HEK293T (cell line): ENCODE results near the gene SFRP4.
"Not testable (repeated sequence)": the region's sequence is repeated elsewhere in the genome, so short reads cannot be mapped to it uniquely, and the experiment has no call there.

Experiments used
- CTCF ChIA-PET: fragments of 350-600 bp; formaldehyde crosslinking; extraction: SDS; loops from one replicate; lab custom pipeline; 2021; ENCODE audit warnings: antibody characterized with exemption, inconsistent platforms; lab: Yijun Ruan, JAX
- POLR2A ChIA-PET: fragments of 350-600 bp; formaldehyde crosslinking; extraction: SDS; loops from one replicate; lab custom pipeline; 2020; ENCODE audit warnings: antibody characterized with exemption, inconsistent platforms; lab: Yijun Ruan, JAX
- DNase-seq: peaks from one replicate; pipeline ENCODE4 v3.0.0; 2012; ENCODE audit warnings: mixed read lengths; ENCODE audit errors: extremely low spot score
- ARNT ChIP-seq: fragments of 450-650 bp; IDR thresholded peaks from 2 replicates; pipeline ENCODE4 v1.6.1; 2017; ENCODE audit warnings: mild to moderate bottlenecking
- BHLHE40 ChIP-seq: fragments of 450-650 bp; IDR thresholded peaks from 2 replicates; pipeline ENCODE4 v1.6.1; 2016; ENCODE audit warnings: mild to moderate bottlenecking, moderate library complexity, borderline replicate concordance
- CTBP1 ChIP-seq: fragments of 450-650 bp; IDR thresholded peaks from 2 replicates; pipeline ENCODE4 v1.6.1; 2016; ENCODE audit warnings: borderline replicate concordance
- ELF4 ChIP-seq: fragments of 450-650 bp; IDR thresholded peaks from 2 replicates; pipeline ENCODE4 v1.6.1; 2017; ENCODE audit warnings: antibody characterized with exemption
- FOXA1 ChIP-seq: fragments of 450-650 bp; IDR thresholded peaks from 2 replicates; pipeline ENCODE4 v1.6.1; 2016; ENCODE audit warnings: mild to moderate bottlenecking
- FOXK2 ChIP-seq: fragments of 450-650 bp; IDR thresholded peaks from 2 replicates; pipeline ENCODE4 v1.6.1; 2016; ENCODE audit warnings: mild to moderate bottlenecking
- FOXM1 ChIP-seq: fragments of 450-650 bp; IDR thresholded peaks from 2 replicates; pipeline ENCODE4 v1.6.1; 2017; ENCODE audit warnings: mild to moderate bottlenecking, borderline replicate concordance
- HDGF ChIP-seq: fragments of 450-650 bp; IDR thresholded peaks from 2 replicates; pipeline ENCODE4 v1.6.1; 2017; ENCODE audit warnings: antibody characterized with exemption, borderline replicate concordance
- L3MBTL2 ChIP-seq: fragments of 450-650 bp; conservative IDR thresholded peaks from 2 replicates; pipeline ENCODE4 v1.6.1; 2016; ENCODE audit warnings: mild to moderate bottlenecking
- LEF1 ChIP-seq: fragments of 450-650 bp; IDR thresholded peaks from 2 replicates; pipeline ENCODE4 v1.6.1; 2017; ENCODE audit warnings: mild to moderate bottlenecking, borderline replicate concordance
- NFRKB ChIP-seq: fragments of 450-650 bp; IDR thresholded peaks from 2 replicates; pipeline ENCODE4 v1.6.1; 2016; ENCODE audit warnings: mild to moderate bottlenecking, moderate library complexity
- SP1 ChIP-seq: fragments of 450-650 bp; IDR thresholded peaks from 2 replicates; pipeline ENCODE4 v1.6.1; 2017
- SUZ12 ChIP-seq: fragments of 450-650 bp; IDR thresholded peaks from 2 replicates; pipeline ENCODE4 v1.6.1; 2016; ENCODE audit warnings: mild to moderate bottlenecking
- TARDBP ChIP-seq: fragments of 450-650 bp; IDR thresholded peaks from 2 replicates; pipeline ENCODE4 v1.6.1; 2016
- ZNF384 ChIP-seq: fragments of 450-650 bp; IDR thresholded peaks from 2 replicates; pipeline ENCODE4 v1.6.1; 2016
- TF ChIP-seq, protein P1 (sequence below): fragments of 450-650 bp; IDR thresholded peaks from 2 replicates; pipeline ENCODE4 v1.6.1; 2016

The SFRP4 gene

DNA sequence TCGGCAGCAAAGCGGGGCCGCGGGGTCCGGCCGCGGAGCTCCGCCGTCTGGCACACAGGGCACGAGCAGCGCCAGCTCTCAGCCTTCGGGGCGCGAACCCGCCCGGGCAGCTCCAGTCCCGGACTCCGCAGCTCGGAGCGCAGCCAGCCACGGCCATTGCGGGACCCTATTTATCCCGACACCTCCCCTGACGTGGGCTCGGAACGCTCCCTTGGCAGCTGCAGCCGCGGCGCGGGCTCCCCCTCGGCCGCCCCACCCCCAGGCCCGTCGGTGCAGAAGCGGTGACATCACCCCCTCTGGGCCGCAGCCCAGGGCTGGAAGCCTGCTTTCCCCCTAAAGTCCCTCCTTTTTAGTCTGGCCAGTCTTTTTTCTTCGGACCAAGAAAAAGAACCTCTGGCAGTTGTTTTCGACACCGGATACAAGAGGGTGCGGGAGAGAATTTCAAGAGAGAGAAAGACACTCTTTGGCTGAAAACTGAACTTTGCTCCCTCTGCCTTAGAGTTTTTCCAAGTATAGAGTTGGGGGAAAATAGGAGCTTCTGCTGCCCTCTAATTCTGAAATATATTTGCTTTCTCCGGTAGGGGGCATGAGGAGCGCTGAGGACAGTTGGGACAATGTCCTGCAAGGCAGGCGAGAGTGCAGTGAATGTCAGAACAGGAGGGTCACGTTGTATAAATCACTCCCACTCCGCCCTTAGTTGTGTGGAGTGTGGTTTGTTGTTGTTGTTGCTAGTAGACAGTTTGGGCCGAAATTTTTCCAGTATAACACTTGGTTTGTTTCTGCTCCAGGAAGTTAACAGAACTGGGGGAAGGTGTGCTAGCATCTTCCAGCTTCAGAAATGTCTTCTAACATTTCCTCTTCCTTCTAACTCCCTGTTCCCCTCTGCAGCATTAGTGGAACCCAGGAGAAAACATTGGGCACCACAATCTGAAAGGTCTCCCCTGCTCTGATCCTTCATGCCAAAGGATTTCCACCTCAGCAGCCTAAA is at the start of gene SFRP4:
TSS of gene SFRP4 (minus strand) at position 145 of the 988 bp plus-strand sequence. CDS start 280 bp downstream, outside the sequence.
- TF ChIP-seq FOXK2 = no peak
- TF ChIP-seq SP1 = no peak
- TF ChIP-seq ELF4 = no peak
- no peak for TF ChIP-seq ZNF384
- no peak for TF ChIP-seq LEF1
- TF ChIP-seq FOXA1 = no peak
- TF ChIP-seq, protein P1, sequence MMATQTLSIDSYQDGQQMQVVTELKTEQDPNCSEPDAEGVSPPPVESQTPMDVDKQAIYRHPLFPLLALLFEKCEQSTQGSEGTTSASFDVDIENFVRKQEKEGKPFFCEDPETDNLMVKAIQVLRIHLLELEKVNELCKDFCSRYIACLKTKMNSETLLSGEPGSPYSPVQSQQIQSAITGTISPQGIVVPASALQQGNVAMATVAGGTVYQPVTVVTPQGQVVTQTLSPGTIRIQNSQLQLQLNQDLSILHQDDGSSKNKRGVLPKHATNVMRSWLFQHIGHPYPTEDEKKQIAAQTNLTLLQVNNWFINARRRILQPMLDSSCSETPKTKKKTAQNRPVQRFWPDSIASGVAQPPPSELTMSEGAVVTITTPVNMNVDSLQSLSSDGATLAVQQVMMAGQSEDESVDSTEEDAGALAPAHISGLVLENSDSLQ = no peak
- TF ChIP-seq ARNT = no peak
- POLR2A ChIA-PET = interaction anchor here (1.5 kb wide), 1 partner anchor 261 kb away, joined by 6 read pairs; the partner anchor contains the start of gene STARD3NL
- DNase-seq = peak; percentile 64
- CTCF ChIA-PET = interaction anchor here (0.6 to 1.5 kb wide), 9 partner anchors 9 to 1477 kb away, joined by 3 to 8 read pairs (median 3); no protein-coding TSS in a partner anchor

DNA sequence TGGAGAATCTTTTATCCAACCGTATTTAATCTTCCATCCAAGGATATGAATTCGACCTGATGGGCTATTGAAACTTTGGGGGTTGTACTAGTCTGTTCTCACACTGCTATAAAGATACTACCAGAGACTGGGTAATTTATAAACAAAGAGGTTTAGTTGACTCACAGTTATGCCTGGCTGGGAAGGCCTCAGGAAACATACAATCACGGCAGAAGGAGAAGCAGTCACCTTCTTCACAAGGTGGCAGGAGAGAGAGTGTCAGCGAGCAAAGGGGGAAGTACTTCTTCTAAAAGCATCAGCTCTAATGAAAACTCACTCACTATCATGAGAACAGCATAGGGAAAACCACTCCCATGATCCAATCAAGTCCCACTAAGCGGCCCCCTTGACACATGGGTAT is 47.6 kb upstream of the SFRP4 start:
- ChIA-PET CTCF (no interaction called here), POLR2A (no interaction called here)
- TF ChIP-seq NFRKB (no peak), FOXA1 (no peak), FOXM1 (no peak), L3MBTL2 (no peak), SP1 (no peak), SUZ12 (no peak)
- DNase-seq = no peak

GRCh38 chr7:37961251-37961650 is 44.6 kb upstream of the SFRP4 start:
- CTCF ChIA-PET = no interaction called here
- no peak for DNase-seq
- no peak for TF ChIP-seq SP1
- TF ChIP-seq FOXA1 = no peak
- no peak for TF ChIP-seq CTBP1
- TF ChIP-seq FOXK2 = no peak
- no peak for TF ChIP-seq LEF1
- no peak for TF ChIP-seq TARDBP
- no peak for TF ChIP-seq L3MBTL2
- TF ChIP-seq ARNT = no peak
- TF ChIP-seq SUZ12 = no peak
- TF ChIP-seq BHLHE40 = no peak
- no peak for TF ChIP-seq NFRKB
- no peak for TF ChIP-seq HDGF
- no peak for TF ChIP-seq ELF4
- TF ChIP-seq ZNF384 = no peak
- TF ChIP-seq FOXM1 = no peak
- TF ChIP-seq, protein P1 = no peak
- POLR2A ChIA-PET = no interaction called here

DNA sequence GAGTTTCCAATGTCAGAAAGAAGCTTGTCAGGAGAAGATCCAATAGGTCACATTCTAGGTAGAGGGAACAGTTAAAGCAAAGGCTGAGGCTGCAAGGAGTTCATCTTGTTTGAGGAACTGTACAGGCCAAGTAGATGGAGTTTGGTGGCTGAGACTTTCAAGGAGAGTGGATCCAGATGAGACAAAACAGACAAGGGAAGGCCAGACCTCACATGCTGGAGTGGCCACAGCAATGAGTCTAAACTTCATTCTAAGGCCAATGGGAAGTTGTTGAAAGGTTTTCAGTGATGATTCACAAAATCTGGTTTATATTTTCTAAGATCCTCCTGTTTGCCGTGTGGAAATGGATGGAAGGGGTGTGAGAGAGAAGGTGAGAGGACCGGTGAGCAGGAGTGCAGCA is 43.9 kb upstream of the SFRP4 start:
- ChIA-PET POLR2A (no interaction called here), CTCF (no interaction called here)
- TF ChIP-seq FOXK2 (no peak), FOXA1 (no peak), SUZ12 (no peak), ELF4 (no peak), BHLHE40 (no peak), ARNT (no peak)
- no peak for DNase-seq

DNA sequence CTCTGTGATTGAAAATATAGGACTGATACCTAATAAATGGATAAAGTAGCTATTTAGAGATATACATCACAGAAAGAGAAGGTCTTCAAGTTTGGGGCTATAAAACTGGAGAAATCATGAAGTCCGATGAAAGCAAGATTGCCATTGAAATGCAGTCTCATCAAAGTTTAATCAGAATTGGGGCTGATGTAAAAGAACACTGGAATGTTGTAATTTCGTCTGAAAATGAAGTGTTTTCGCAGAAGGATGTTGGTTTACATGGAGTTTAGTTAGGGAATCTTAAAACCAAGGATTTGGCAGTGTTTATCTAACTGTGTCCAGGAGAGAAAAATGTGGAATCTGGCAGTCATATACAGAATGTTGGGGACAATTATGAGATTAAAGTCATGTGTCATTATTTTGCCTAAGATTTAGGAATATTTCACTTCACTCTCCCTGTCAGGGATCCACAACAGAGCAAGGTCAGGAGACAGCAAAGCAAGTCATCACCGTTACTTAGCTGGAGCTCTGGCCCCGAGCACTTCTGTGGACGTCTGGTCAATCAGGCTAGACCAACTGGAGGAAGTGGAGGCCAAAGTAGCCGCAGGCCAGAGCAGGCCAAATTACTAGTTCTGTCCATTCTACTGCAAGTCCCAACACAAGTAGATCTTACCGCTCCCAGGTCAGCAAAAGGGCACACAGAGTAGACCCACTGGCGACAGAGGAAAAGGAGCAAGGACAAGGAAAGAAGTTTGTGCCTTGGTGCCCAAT is 40.8 kb upstream of the SFRP4 start:
- POLR2A ChIA-PET = no interaction called here
- no peak for DNase-seq
- CTCF ChIA-PET = no interaction called here
- TF ChIP-seq ARNT = no peak
- TF ChIP-seq, protein P1 = no peak
- no peak for TF ChIP-seq TARDBP
- TF ChIP-seq BHLHE40 = no peak
- no peak for TF ChIP-seq ELF4
- TF ChIP-seq CTBP1 = no peak
- no peak for TF ChIP-seq SP1
- no peak for TF ChIP-seq FOXK2
- TF ChIP-seq LEF1 = no peak
- no peak for TF ChIP-seq FOXM1
- TF ChIP-seq NFRKB = no peak
- no peak for TF ChIP-seq FOXA1
- TF ChIP-seq L3MBTL2 = no peak
- TF ChIP-seq HDGF = no peak
- no peak for TF ChIP-seq ZNF384
- no peak for TF ChIP-seq SUZ12

DNA sequence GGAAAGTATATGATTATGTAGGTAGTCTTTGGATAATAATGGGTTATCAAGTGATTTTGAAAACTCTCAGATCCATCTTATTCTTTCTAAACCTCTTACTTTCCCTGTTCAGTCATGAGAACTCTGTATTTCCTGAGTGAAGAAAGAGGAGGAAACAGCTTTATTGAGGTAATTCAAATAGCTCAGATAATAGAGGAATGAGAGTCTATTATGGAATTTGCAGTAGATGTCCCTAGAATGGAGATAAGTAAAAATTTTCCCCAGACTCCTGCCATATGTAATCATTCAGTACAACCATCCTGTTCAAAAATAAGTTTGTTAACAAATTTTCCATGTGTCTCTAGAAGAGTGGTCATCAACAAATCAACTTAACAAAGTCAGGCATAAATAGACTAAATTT is 40.2 kb upstream of the SFRP4 start:
- no peak for TF ChIP-seq CTBP1
- no peak for TF ChIP-seq ELF4
- no peak for TF ChIP-seq L3MBTL2
- TF ChIP-seq FOXM1 = no peak
- no peak for TF ChIP-seq NFRKB
- no peak for TF ChIP-seq BHLHE40
- TF ChIP-seq ARNT = no peak
- TF ChIP-seq TARDBP = no peak
- TF ChIP-seq FOXK2 = no peak
- no peak for TF ChIP-seq FOXA1
- no peak for TF ChIP-seq SUZ12
- no peak for TF ChIP-seq ZNF384
- no peak for TF ChIP-seq HDGF
- no peak for TF ChIP-seq SP1
- no peak for TF ChIP-seq LEF1
- DNase-seq = no peak
- ChIA-PET CTCF (no interaction called here), POLR2A (no interaction called here)

GRCh38 chr7:37954217-37954616 is 37.6 kb upstream of the SFRP4 start:
- POLR2A ChIA-PET = not testable (repeated sequence)

More at GRCh38 chr7:37954217-37954616, 37.6 kb upstream of the SFRP4 start:
- CTCF ChIA-PET, DNase-seq: not testable (repeated sequence)
